HEK293T (cell line): ENCODE data around the gene UHRF1.

Experiments
- CTCF ChIA-PET: fragments of 350-600 bp; formaldehyde crosslinking; extraction: SDS; loops from one replicate; lab custom pipeline; 2021; ENCODE audit warnings: antibody characterized with exemption, inconsistent platforms; lab: Yijun Ruan, JAX
- POLR2A ChIA-PET: fragments of 350-600 bp; formaldehyde crosslinking; extraction: SDS; loops from one replicate; lab custom pipeline; 2020; ENCODE audit warnings: antibody characterized with exemption, inconsistent platforms; lab: Yijun Ruan, JAX
- DNase-seq: peaks from one replicate; pipeline ENCODE4 v3.0.0; 2012; ENCODE audit warnings: mixed read lengths; ENCODE audit errors: extremely low spot score
- ARNT ChIP-seq: fragments of 450-650 bp; IDR thresholded peaks from 2 replicates; pipeline ENCODE4 v1.6.1; 2017; ENCODE audit warnings: mild to moderate bottlenecking
- ELF4 ChIP-seq: fragments of 450-650 bp; IDR thresholded peaks from 2 replicates; pipeline ENCODE4 v1.6.1; 2017; ENCODE audit warnings: antibody characterized with exemption
- FOXA1 ChIP-seq: fragments of 450-650 bp; IDR thresholded peaks from 2 replicates; pipeline ENCODE4 v1.6.1; 2016; ENCODE audit warnings: mild to moderate bottlenecking
- FOXM1 ChIP-seq: fragments of 450-650 bp; IDR thresholded peaks from 2 replicates; pipeline ENCODE4 v1.6.1; 2017; ENCODE audit warnings: mild to moderate bottlenecking, borderline replicate concordance
- NFRKB ChIP-seq: fragments of 450-650 bp; IDR thresholded peaks from 2 replicates; pipeline ENCODE4 v1.6.1; 2016; ENCODE audit warnings: mild to moderate bottlenecking, moderate library complexity
- SP1 ChIP-seq: fragments of 450-650 bp; IDR thresholded peaks from 2 replicates; pipeline ENCODE4 v1.6.1; 2017
- SUZ12 ChIP-seq: fragments of 450-650 bp; IDR thresholded peaks from 2 replicates; pipeline ENCODE4 v1.6.1; 2016; ENCODE audit warnings: mild to moderate bottlenecking
- ZNF384 ChIP-seq: fragments of 450-650 bp; IDR thresholded peaks from 2 replicates; pipeline ENCODE4 v1.6.1; 2016

The UHRF1 gene

DNA sequence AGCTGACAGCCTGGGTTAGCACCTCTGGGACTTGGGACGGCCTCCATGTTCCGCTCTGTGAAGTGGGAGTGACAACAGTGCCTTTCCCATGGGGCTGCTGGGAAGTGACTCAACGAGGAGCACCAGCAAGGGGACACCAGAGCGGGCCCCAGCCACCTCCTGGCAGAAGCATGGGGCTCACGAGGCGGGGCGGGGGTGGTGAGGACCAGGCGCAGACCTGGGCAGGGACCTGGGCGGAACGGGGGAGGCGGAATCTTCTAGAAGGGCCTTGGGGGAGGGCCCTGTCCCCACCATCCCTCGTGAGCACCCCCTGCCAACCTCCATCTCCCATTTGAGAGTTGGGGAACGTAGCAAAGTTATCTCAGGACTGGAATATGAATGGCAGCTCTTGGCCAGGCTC, 97.5 kb downstream of the UHRF1 start:
- no peak for DNase-seq
- POLR2A ChIA-PET: no interaction called here
- CTCF ChIA-PET: no interaction called here
- TF ChIP-seq FOXM1 (no peak), ELF4 (no peak), NFRKB (no peak), SUZ12 (no peak), ZNF384 (no peak), SP1 (no peak), ARNT (no peak), FOXA1 (no peak)
